Measurements from ENCODE around the gene SLC39A11. TPM values are rescaled to one million over a fixed set of nuclear protein-coding genes. Genes with fewer than 3 reads are reported as not detected.

The SLC39A11 gene
- total and polyA plus RNA-seq, 2 of the 13 experiments (the other 11 are each of a cell fraction or from before 2014, with no cell fraction given) = 17.2 to 31.5 TPM

GRCh38 chr17:72850410-72851118 is 241.9 kb downstream of the SLC39A11 start:
- Histone ChIP-seq H3K27me3 (ENCODE audit: control insufficient read depth in 1 of 2, insufficient read depth in 2 of 2, low read length in 2 of 2) (no peaks in the 10 kb centered on the region), H2AFZ (ENCODE audit: low read length) (no peak overlapping the region), H3K27ac (ENCODE audit: extremely low read length, insufficient read depth, low read length) (no peak overlapping the region), H3K9ac (ENCODE audit: insufficient read depth, low read depth, low read length) (no peak overlapping the region), H3K79me2 (ENCODE audit: insufficient read depth, low read length) (no peaks in the 10 kb centered on the region), H4K20me1 (ENCODE audit: insufficient read depth, low read length) (no peaks in the 10 kb centered on the region), H3K4me3 (replicated peaks in 1 of 3; ENCODE audit: insufficient read depth in 1 of 3, low read depth in 2 of 3, low read length in 3 of 3) (no peak overlapping the region), H3K4me2 (ENCODE audit: low read depth, low read length) (no peak overlapping the region), H3K4me1 (ENCODE audit: insufficient read depth, low read length) (peaks cover 9% of the 10 kb centered on the region), H3K9me3 (ENCODE audit: low read length) (no peaks in the 10 kb centered on the region), H3K36me3 (replicated peaks in 1 of 2; ENCODE audit: control insufficient read depth in 1 of 2, insufficient read depth in 2 of 2, low read length in 2 of 2) (peaks cover 0 to 4% of the 10 kb centered on the region in 2 experiments; a peak in 1 of 5 replicates)
- DNase-seq (ENCODE audit: low spot score) = no peak
- TF ChIP-seq ZNF205 (CRISPR knock-in tag; IDR thresholded peaks at IDR 0.05) (no peak), NR2F1 (CRISPR knock-in tag; IDR thresholded peaks at IDR 0.05) (no peak), AHR (CRISPR knock-in tag; IDR thresholded peaks at IDR 0.05) (no peak)
- intact Hi-C loops (cut with micrococcal nuclease; ENCODE audit: unreplicated experiment) (no loop called here), in situ Hi-C loops (cut with HindIII; ENCODE audit: extremely low pct_ligation_motif_present, low pct_unique_long_range_greater_than_20kb) (loop anchor here (10.0 kb wide), 1 partner anchor 64 kb away; no protein-coding TSS in a partner anchor)
- 97% methylated on average over 10 of the region's 10 CpGs for WGBS (ENCODE audit: low lambda C conversion rate)
- ChIA-PET POLR2A (no interaction called here), CTCF (ENCODE audit: low intra/inter-chr PET ratio, low total read pairs) (no interaction called here)
- ATAC-seq = no peak
- no peak for FAIRE-seq
- no TSS peak for BruUV-seq (replicated peaks)

- H3K36me3 ChIP-seq (replicated peaks in 1 of 2; ENCODE audit: control insufficient read depth in 1 of 2, insufficient read depth in 2 of 2, low read length in 2 of 2) = peaks cover 0 to 4% of the 10 kb centered on the region in 2 experiments; a peak in 1 of 5 replicates
- H3K4me1 ChIP-seq (ENCODE audit: insufficient read depth, low read length) = peaks cover 23% of the 10 kb centered on the region
- no peaks in the 10 kb centered on the region for H3K27me3 ChIP-seq (ENCODE audit: control insufficient read depth in 1 of 2, insufficient read depth in 2 of 2, low read length in 2 of 2)
- FAIRE-seq (peak; percentile 26), DNase-seq (ENCODE audit: low spot score) (peak; percentile 36), ATAC-seq (no peak)
- ChIA-PET CTCF (ENCODE audit: low intra/inter-chr PET ratio, low total read pairs) (no interaction called here), POLR2A (no interaction called here)
- in situ Hi-C loops (cut with HindIII; ENCODE audit: extremely low pct_ligation_motif_present, low pct_unique_long_range_greater_than_20kb) = no loop called here
- WGBS (ENCODE audit: low lambda C conversion rate) = 89% methylated on average over 1 of the region's 1 CpG
- no peaks in the 10 kb centered on the region for H3K79me2 ChIP-seq (ENCODE audit: insufficient read depth, low read length)
- intact Hi-C loops (cut with micrococcal nuclease; ENCODE audit: unreplicated experiment) = no loop called here
- H3K4me2 ChIP-seq (ENCODE audit: low read depth, low read length) = no peak overlapping the region
- no peak overlapping the region for H3K9ac ChIP-seq (ENCODE audit: insufficient read depth, low read depth, low read length)
- BruUV-seq (replicated peaks) = no TSS peak
- H3K9me3 ChIP-seq (ENCODE audit: low read length) = no peaks in the 10 kb centered on the region
- no peak overlapping the region for H3K4me3 ChIP-seq (replicated peaks in 1 of 3; ENCODE audit: insufficient read depth in 1 of 3, low read depth in 2 of 3, low read length in 3 of 3)
- H3K27ac ChIP-seq (ENCODE audit: extremely low read length, insufficient read depth, low read length) = no peak overlapping the region
- TF ChIP-seq ZNF644 (CRISPR knock-in tag; IDR thresholded peaks at IDR 0.05; ENCODE audit: low read depth) = 0 out of 2 replicates have a peak, but pooled peaks have one; percentile 13
- TF ChIP-seq ZNF275 (CRISPR knock-in tag; IDR thresholded peaks at IDR 0.05; ENCODE audit: borderline replicate concordance) = no peak
- TF ChIP-seq SOX13 (IDR thresholded peaks at IDR 0.05) = no peak
- TF ChIP-seq SOX13 (CRISPR knock-in tag; conservative IDR thresholded peaks at IDR 0.05 in 1 of 2, IDR thresholded peaks at IDR 0.05 in 1 of 2) = 0 out of 4 replicates have a peak, but pooled peaks of 1 of the 2 experiments have one; percentile 4
- no peak for TF ChIP-seq ZNF468 (CRISPR knock-in tag; IDR thresholded peaks at IDR 0.05)
- TF ChIP-seq FOSL2 (CRISPR knock-in tag; IDR thresholded peaks at IDR 0.05) = 0 out of 2 replicates have a peak, but pooled peaks have one; percentile 9
- 0 out of 2 replicates have a peak, but pooled peaks have one; percentile 14 for TF ChIP-seq ARID5B (CRISPR knock-in tag; IDR thresholded peaks at IDR 0.05)
- TF ChIP-seq MAFG (CRISPR knock-in tag; IDR thresholded peaks at IDR 0.05) = no peak
- no peak overlapping the region for H2AFZ ChIP-seq (ENCODE audit: low read length)
- H4K20me1 ChIP-seq (ENCODE audit: insufficient read depth, low read length) = no peaks in the 10 kb centered on the region
These were observed 246.1 kb downstream of the SLC39A11 start for GRCh38 chr17:72846399-72846798.

Data from HepG2 (cell line).